Mesenchymal stem cell (in vitro differentiated cells and primary cell): ENCODE measurements around the gene CITED1.

Experiments used
- DNase-seq: peaks from one replicate; pipeline ENCODE4 v3.0.0-alpha.2; 2013
- H2AFZ ChIP-seq: one replicate; pipeline ENCODE4 v1.6.1; 2013; ENCODE audit warnings: low read depth, mild to moderate bottlenecking, control low read depth, inconsistent platforms, low read length, moderate library complexity
- H2AK5ac ChIP-seq: 2 replicates; pipeline ENCODE4 v1.6.1; 2013; ENCODE audit warnings: low read length, moderate library complexity, mild to moderate bottlenecking, inconsistent platforms; ENCODE audit not compliant: severe bottlenecking
- H2BK120ac ChIP-seq: one replicate; pipeline ENCODE4 v1.6.1; 2013; ENCODE audit warnings: low read depth, mild to moderate bottlenecking, inconsistent platforms, low read length, moderate library complexity
- H2BK12ac ChIP-seq, 2 experiments: one replicate each; pipeline ENCODE4 v1.6.1; 2013; ENCODE audit warnings: inconsistent platforms in 2 of 2, low read length in 2 of 2, mild to moderate bottlenecking in 2 of 2, moderate library complexity in 2 of 2, control low read depth in 1 of 2
- H2BK15ac ChIP-seq: one replicate; pipeline ENCODE4 v1.6.1; 2013; ENCODE audit warnings: mild to moderate bottlenecking, low read depth, inconsistent platforms; ENCODE audit not compliant: poor library complexity, severe bottlenecking
- H2BK5ac ChIP-seq: 2 replicates; pipeline ENCODE4 v1.6.1; 2013; ENCODE audit warnings: low read depth, mild to moderate bottlenecking, low read length, control low read depth, inconsistent platforms; ENCODE audit not compliant: poor library complexity, severe bottlenecking
- H3K14ac ChIP-seq, 2 experiments: one replicate each; pipeline ENCODE4 v1.6.1; 2013; ENCODE audit warnings: inconsistent platforms in 2 of 2, low read length in 2 of 2, control low read depth in 1 of 2, mild to moderate bottlenecking in 1 of 2, moderate library complexity in 1 of 2
- H3K18ac ChIP-seq, 2 experiments: one replicate each; pipeline ENCODE4 v1.6.1; 2013; ENCODE audit warnings: inconsistent platforms in 2 of 2, low read length in 2 of 2, control low read depth in 1 of 2, low read depth in 1 of 2, mild to moderate bottlenecking in 1 of 2
- H3K23ac ChIP-seq, 2 experiments: one replicate each; pipeline ENCODE4 v1.6.1; 2013; ENCODE audit warnings: inconsistent platforms in 2 of 2, low read length in 2 of 2, mild to moderate bottlenecking in 2 of 2, moderate library complexity in 2 of 2, control low read depth in 1 of 2
- H3K27ac ChIP-seq: 2 replicates; pipeline ENCODE4 v1.5.1; 2013; ENCODE audit warnings: mild to moderate bottlenecking, moderate library complexity, low read length, control low read depth, inconsistent platforms; ENCODE audit not compliant: poor library complexity, severe bottlenecking
- H3K27me3 ChIP-seq, 2 experiments: 2 replicates each; pipeline versions ENCODE4 v1.6.1 to v1.7.0; 2013; ENCODE audit warnings: low read length in 2 of 2, mild to moderate bottlenecking in 2 of 2, moderate library complexity in 2 of 2, control low read depth in 1 of 2, inconsistent platforms in 1 of 2; ENCODE audit not compliant: control insufficient read depth in 1 of 2, insufficient read depth in 1 of 2
- H3K36me3 ChIP-seq, 2 experiments: 2 replicates each; pipeline versions ENCODE4 v1.6.1 to v1.7.0; 2013; ENCODE audit warnings: low read length in 2 of 2, control low read depth in 1 of 2, inconsistent platforms in 1 of 2, low read depth in 1 of 2, mild to moderate bottlenecking in 1 of 2; ENCODE audit not compliant: insufficient read depth in 2 of 2, control insufficient read depth in 1 of 2
- H3K4ac ChIP-seq, 2 experiments: one replicate each; pipeline ENCODE4 v1.6.1; 2013; ENCODE audit warnings: inconsistent platforms in 2 of 2, low read length in 2 of 2, mild to moderate bottlenecking in 2 of 2, moderate library complexity in 2 of 2, control low read depth in 1 of 2, low read depth in 1 of 2
- H3K4me1 ChIP-seq: 2 replicates; pipeline ENCODE4 v1.6.1; 2013; ENCODE audit warnings: low read depth, low read length, control low read depth; ENCODE audit not compliant: control insufficient read depth, insufficient read depth
- H3K4me2 ChIP-seq: 2 replicates; pipeline ENCODE4 v1.6.1; 2013; ENCODE audit warnings: low read length, mild to moderate bottlenecking, inconsistent platforms; ENCODE audit not compliant: poor library complexity, severe bottlenecking
- H3K4me3 ChIP-seq, 2 experiments: 2 replicates each; pipeline versions ENCODE4 v1.5.1 to v1.7.0; 2013; ENCODE audit warnings: low read length in 2 of 2, mild to moderate bottlenecking in 2 of 2, control low read depth in 1 of 2, low read depth in 1 of 2; ENCODE audit not compliant: insufficient read depth in 1 of 2
- H3K79me1 ChIP-seq: replicated peaks from 2 replicates; pipeline ENCODE4 v1.6.1; 2013; ENCODE audit warnings: mild to moderate bottlenecking, control low read depth, low read length, inconsistent platforms; ENCODE audit not compliant: poor library complexity, severe bottlenecking
- H3K9ac ChIP-seq: 2 replicates; pipeline ENCODE4 v1.7.0; 2013; ENCODE audit warnings: mild to moderate bottlenecking, low read length, moderate library complexity
- H3K9me3 ChIP-seq: 2 replicates; pipeline ENCODE4 v1.7.0; 2013; ENCODE audit warnings: mild to moderate bottlenecking, low read length; ENCODE audit not compliant: control insufficient read depth
- H4K8ac ChIP-seq: one replicate; pipeline ENCODE4 v1.6.1; 2013; ENCODE audit warnings: inconsistent platforms, mild to moderate bottlenecking, low read length, moderate library complexity
- H4K91ac ChIP-seq: one replicate; pipeline ENCODE4 v1.6.1; 2013; ENCODE audit warnings: mild to moderate bottlenecking, low read length, inconsistent platforms
- WGBS: methylation state at CpG from one replicate; pipeline ENCODE4 v1.1.7; 2013; ENCODE audit warnings: mixed read lengths; 5-methylcytosine and 5-hydroxymethylcytosine counted together

The CITED1 gene

DNA sequence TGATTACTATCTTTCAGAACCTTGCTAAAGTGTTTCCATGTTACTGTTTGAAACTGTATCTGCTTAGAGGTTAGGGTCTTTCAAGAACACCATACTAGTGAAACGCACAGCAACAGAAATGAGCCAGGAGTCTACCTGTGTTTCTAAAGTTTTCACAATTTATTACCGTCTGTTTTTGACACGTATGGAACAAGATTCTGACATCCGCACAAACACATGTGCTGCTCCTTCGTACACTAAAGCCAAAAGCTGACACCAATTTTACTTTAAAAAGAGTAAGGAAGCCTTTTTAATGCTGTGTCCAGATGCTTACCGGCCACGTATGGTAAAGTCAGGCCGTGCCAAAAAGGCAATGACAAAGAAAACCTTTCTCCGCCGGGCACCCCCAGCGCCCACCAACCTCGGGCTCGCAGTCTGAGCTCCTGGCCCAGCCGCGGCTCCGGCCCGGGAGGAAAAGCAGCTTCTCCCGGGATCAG, 29.2 kb downstream of the CITED1 start:
- Histone ChIP-seq H3K27me3 (peaks cover 0 to 11% of the 10 kb centered on the region in 2 experiments), H2BK120ac (peak overlapping the region; percentile 49), H3K4me2 (no peak overlapping the region), H4K8ac (peak overlapping the region; percentile 64), H3K23ac (no peak overlapping the region), H3K14ac (no peak overlapping the region), H3K79me1 (no peaks in the 10 kb centered on the region), H3K36me3 (peaks cover 5 to 48% of the 10 kb centered on the region in 2 experiments), H3K9ac (peak overlapping the region; percentile 98), H3K4ac (no peak overlapping the region), H3K18ac (peak overlapping the region; percentile 46 to 83), H3K4me1 (peaks cover 3% of the 10 kb centered on the region), H4K91ac (peak overlapping the region; percentile 75), H3K9me3 (no peaks in the 10 kb centered on the region), H2AFZ (no peak overlapping the region), H2BK12ac (no peak overlapping the region), H2BK15ac (peak overlapping the region; percentile 23), H2BK5ac (peak overlapping the region; percentile 95), H2AK5ac (no peak overlapping the region), H3K4me3 (peak overlapping the region; percentile 65 to 91), H3K27ac (peak overlapping the region; percentile 79)
- 0% methylated on average over 8 of the region's 18 CpGs for WGBS
- DNase-seq, result no peak

DNA sequence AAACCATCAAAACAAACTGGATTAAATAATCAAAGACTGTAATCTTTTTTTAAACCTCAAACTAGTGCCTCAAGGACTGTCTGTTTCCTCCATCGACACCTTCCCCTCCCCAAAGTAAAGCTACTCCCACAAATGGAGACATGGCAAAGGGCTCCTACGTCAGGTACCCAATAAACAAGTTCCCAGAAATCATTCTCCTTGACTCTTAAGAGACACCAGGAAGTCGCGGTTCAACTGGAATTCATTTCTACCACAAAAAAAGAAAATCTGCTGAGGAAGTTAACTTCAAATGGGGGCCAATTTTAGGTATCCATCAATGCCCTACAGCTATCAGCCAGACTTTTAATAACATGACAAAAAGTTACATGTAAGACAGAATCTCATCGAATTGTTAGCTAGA, 31.2 kb downstream of the CITED1 start:
- Histone ChIP-seq H3K9me3 (no peaks in the 10 kb centered on the region), H2AFZ (no peak overlapping the region), H4K8ac (no peak overlapping the region), H3K14ac (no peak overlapping the region), H3K9ac (peak overlapping the region; percentile 98), H3K18ac (no peak overlapping the region), H3K4ac (no peak overlapping the region), H2BK5ac (no peak overlapping the region), H3K36me3 (peaks cover 13 to 68% of the 10 kb centered on the region in 2 experiments), H2BK12ac (no peak overlapping the region), H3K4me3 (peak overlapping the region in 1 of 2 experiments; percentile 91), H2BK120ac (no peak overlapping the region), H3K4me2 (peak overlapping the region; percentile 4), H2AK5ac (no peak overlapping the region), H3K4me1 (peaks cover 8% of the 10 kb centered on the region), H3K79me1 (no peaks in the 10 kb centered on the region), H3K27me3 (peaks cover 0 to 11% of the 10 kb centered on the region in 2 experiments), H2BK15ac (no peak overlapping the region), H3K27ac (peak overlapping the region; percentile 43), H3K23ac (no peak overlapping the region), H4K91ac (no peak overlapping the region)
- 73% methylated on average over 5 of the region's 5 CpGs for WGBS
- DNase-seq, result no peak

DNA sequence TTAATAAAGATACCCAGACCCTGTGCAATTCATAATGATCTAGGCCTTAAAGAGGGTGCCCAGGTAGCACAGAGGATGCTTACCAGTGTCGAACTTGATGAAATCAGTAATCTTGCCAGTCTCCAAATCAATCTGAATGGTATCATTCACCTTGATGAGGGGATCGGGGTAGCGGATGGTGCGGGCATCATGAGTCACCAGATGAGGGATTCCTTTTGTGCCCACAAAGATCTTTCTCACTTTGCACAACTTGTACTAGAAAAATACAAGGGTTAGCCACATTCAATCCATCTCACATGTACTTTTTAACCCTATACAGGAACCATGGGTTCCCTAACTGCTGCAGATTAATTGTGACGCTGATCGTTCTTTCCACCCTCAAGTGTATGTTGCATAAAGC, 32.0 kb downstream of the CITED1 start:
- Histone ChIP-seq H3K18ac (no peak overlapping the region), H3K14ac (no peak overlapping the region), H3K9me3 (no peaks in the 10 kb centered on the region), H3K23ac (no peak overlapping the region), H3K4me3 (peak overlapping the region in 1 of 2 experiments; percentile 91), H4K91ac (no peak overlapping the region), H4K8ac (no peak overlapping the region), H2BK5ac (no peak overlapping the region), H3K4ac (no peak overlapping the region), H3K27me3 (peaks cover 0 to 4% of the 10 kb centered on the region in 2 experiments), H3K36me3 (peaks cover 13 to 75% of the 10 kb centered on the region in 2 experiments), H2AK5ac (no peak overlapping the region), H3K9ac (peak overlapping the region; percentile 98), H2AFZ (no peak overlapping the region), H3K79me1 (no peaks in the 10 kb centered on the region), H2BK15ac (no peak overlapping the region), H3K4me2 (no peak overlapping the region), H2BK120ac (no peak overlapping the region), H3K4me1 (peaks cover 11% of the 10 kb centered on the region), H3K27ac (peak overlapping the region; percentile 29), H2BK12ac (no peak overlapping the region)
- 79% methylated on average over 6 of the region's 6 CpGs for WGBS
- no peak for DNase-seq

DNA sequence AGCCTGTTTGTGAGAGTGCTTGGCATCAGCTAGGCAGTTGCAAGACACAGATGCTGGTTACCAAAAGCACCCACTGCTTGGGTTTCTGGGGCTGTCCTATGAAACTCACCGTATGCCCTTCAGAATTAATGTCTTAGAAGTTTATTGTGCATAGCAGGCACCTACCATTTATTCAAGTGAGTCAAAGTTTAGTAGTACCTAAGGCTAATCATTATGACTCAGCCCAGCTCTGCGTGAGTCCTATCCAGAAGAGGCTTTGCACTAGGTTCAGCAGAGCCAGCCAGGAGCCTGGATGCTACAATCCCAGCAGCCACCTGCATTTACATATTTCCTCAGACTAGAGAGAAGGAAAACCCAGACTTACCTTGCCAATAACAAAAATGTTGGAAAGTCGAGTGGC, 32.8 kb downstream of the CITED1 start:
- no peak overlapping the region for H2BK120ac ChIP-seq
- no peak overlapping the region for H2BK12ac ChIP-seq
- no peak overlapping the region for H3K18ac ChIP-seq
- 68% methylated on average over 2 of the region's 3 CpGs for WGBS
- peaks cover 14 to 84% of the 10 kb centered on the region in 2 experiments for H3K36me3 ChIP-seq
- no peak overlapping the region for H3K14ac ChIP-seq
- H3K9ac ChIP-seq, result no peak overlapping the region
- H3K4me3 ChIP-seq, result no peak overlapping the region
- peak overlapping the region; percentile 35 for H3K27ac ChIP-seq
- H3K23ac ChIP-seq, result no peak overlapping the region
- no peak overlapping the region for H2AK5ac ChIP-seq
- no peak overlapping the region for H4K91ac ChIP-seq
- peaks cover 11% of the 10 kb centered on the region for H3K4me1 ChIP-seq
- no peak overlapping the region for H2BK15ac ChIP-seq
- H3K79me1 ChIP-seq, result no peaks in the 10 kb centered on the region
- H3K4me2 ChIP-seq, result no peak overlapping the region
- no peaks in the 10 kb centered on the region for H3K27me3 ChIP-seq
- H3K9me3 ChIP-seq, result no peaks in the 10 kb centered on the region
- no peak overlapping the region for H3K4ac ChIP-seq
- DNase-seq, result peak; percentile 30
- no peak overlapping the region for H2AFZ ChIP-seq
- H4K8ac ChIP-seq, result no peak overlapping the region
- no peak overlapping the region for H2BK5ac ChIP-seq
